Measurements from ENCODE around the gene UAP1. TPM values are rescaled to one million over a fixed set of nuclear protein-coding genes. Genes with fewer than 3 reads are reported as not detected.

Gene UAP1
- total and polyA plus RNA-seq, 2 donors (not counting 3 experiments of a cell fraction or from before 2014, with no cell fraction given): 30.6 to 89.8 TPM

GRCh38 chr1:162527314-162527713, 34.2 kb upstream of the UAP1 start:
- no peak overlapping the region for H2AFZ ChIP-seq (ENCODE audit: low read depth, low read length)
- H3K9me3 ChIP-seq (replicated peaks; ENCODE audit: control insufficient read depth, insufficient read depth, low read length): no peaks in the 10 kb centered on the region
- H3K9me1 ChIP-seq (replicated peaks; ENCODE audit: control insufficient read depth, extremely low read depth, insufficient read depth, low read length): no peaks in the 10 kb centered on the region
- H3K27ac ChIP-seq (ENCODE audit: insufficient read depth, low read depth, low read length): no peak overlapping the region
- TF ChIP-seq FOS (IDR thresholded peaks at IDR 0.05; ENCODE audit: borderline replicate concordance, insufficient read depth, low read length): no peak
- TF ChIP-seq MYC (IDR thresholded peaks at IDR 0.05; ENCODE audit: low read depth, low read length): no peak
- TF ChIP-seq EZH2 (IDR thresholded peaks at IDR 0.05; ENCODE audit: borderline replicate concordance, low read depth, low read length, severe bottlenecking): no peak
- TF ChIP-seq POLR2AphosphoS5 (IDR thresholded peaks at IDR 0.05; ENCODE audit: insufficient read depth, low read depth, low read length): no peak
- no peak for TF ChIP-seq JUN (IDR thresholded peaks at IDR 0.05; ENCODE audit: borderline replicate concordance, insufficient read depth, insufficient read length, low read depth)
- no peak for TF ChIP-seq GATA2 (IDR thresholded peaks at IDR 0.05; ENCODE audit: insufficient read depth, insufficient read length, low read depth, low read length)
- no peak for TF ChIP-seq POLR2A (IDR thresholded peaks at IDR 0.05; ENCODE audit: low read depth, low read length)
- no peak for TF ChIP-seq MAX (IDR thresholded peaks at IDR 0.05; ENCODE audit: insufficient read depth, insufficient read length)
- TF ChIP-seq CTCF (IDR thresholded peaks at IDR 0.05; ENCODE audit: extremely low read depth in 1 of 2, insufficient read depth in 1 of 2, low read depth in 1 of 2, low read length in 2 of 2): no peak
- dilution Hi-C loops (cut with MboI; ENCODE audit: extremely low pct_ligation_motif_present, low sequenced_read_pairs) (no loop called here), intact Hi-C loops (cut with micrococcal nuclease) (loop anchor here (5.0 kb wide), 1 partner anchor 35 kb away; the partner anchor contains the start of gene UAP1)
- ChIA-PET POLR2A (interaction anchor here (0.6 kb wide), 1 partner anchor 12 kb away, joined by 7 read pairs; no protein-coding TSS in a partner anchor), CTCF (interaction anchor here (0.6 to 1.8 kb wide), 6 partner anchors 8 to 560 kb away, joined by 3 to 6 read pairs (median 4); no protein-coding TSS in a partner anchor)
- peaks cover 2% of the 10 kb centered on the region for H3K79me2 ChIP-seq (ENCODE audit: control insufficient read depth, insufficient read depth, low read length)
- H3K27me3 ChIP-seq (ENCODE audit: control insufficient read depth in 2 of 2, insufficient read depth in 2 of 2, low read length in 2 of 2): no peaks in the 10 kb centered on the region
- no peaks in the 10 kb centered on the region for H4K20me1 ChIP-seq (replicated peaks; ENCODE audit: control insufficient read depth, extremely low read depth, insufficient read depth, low read length)
- no peak overlapping the region for H3K4me3 ChIP-seq (replicated peaks in 1 of 3; ENCODE audit: insufficient read depth in 1 of 3, low read depth in 1 of 3, low read length in 3 of 3)
- peaks cover 14% of the 10 kb centered on the region for H3K4me1 ChIP-seq (ENCODE audit: control insufficient read depth, extremely low read depth, insufficient read depth, low read length)
- no peak overlapping the region for H3K4me2 ChIP-seq (ENCODE audit: insufficient read depth, low read length)
- DNase-seq (ENCODE audit: low read depth, low spot score) (no peak), FAIRE-seq (no peak)
- H3K9ac ChIP-seq (replicated peaks; ENCODE audit: extremely low read depth, insufficient read depth, low read length): no peak overlapping the region
- BruUV-seq (replicated peaks): no TSS peak
- peaks cover 6 to 10% of the 10 kb centered on the region in 2 experiments for H3K36me3 ChIP-seq (ENCODE audit: control insufficient read depth in 2 of 2, extremely low read depth in 1 of 2, insufficient read depth in 2 of 2, low read length in 2 of 2)
